ENCODE data around the gene GLYATL1B. TPM values are rescaled to one million over a fixed set of nuclear protein-coding genes. Genes with fewer than 3 reads are reported as not detected.
"Not testable (repeated sequence)": the region's sequence is repeated elsewhere in the genome, so short reads cannot be mapped to it uniquely, and the experiment has no call there.

Gene GLYATL1B
- total RNA-seq, 1 donor: not detected

DNA sequence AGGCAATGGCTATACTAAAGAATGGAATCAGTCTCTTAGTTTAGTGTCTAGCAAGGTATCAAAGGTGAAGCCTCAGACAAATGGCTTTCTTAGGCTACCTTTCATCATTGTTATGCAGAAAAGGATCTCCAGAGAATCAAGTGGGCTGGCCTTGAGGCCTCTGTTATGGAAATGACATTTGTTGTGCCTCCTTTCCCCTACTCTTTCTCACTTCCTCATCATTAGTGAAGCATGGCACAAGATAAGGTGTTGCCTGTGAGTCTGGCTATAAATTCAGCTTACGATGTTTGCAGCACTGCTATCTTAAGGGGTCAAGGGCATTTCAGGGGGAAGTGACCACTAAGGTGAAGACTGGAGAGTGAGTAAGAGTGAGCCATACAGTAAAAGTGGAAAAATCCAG, 9.1 kb downstream of the GLYATL1B start:
- not testable (repeated sequence) for DNase-seq (ENCODE audit: low read depth in 2 of 3, low spot score in 2 of 3)

DNA sequence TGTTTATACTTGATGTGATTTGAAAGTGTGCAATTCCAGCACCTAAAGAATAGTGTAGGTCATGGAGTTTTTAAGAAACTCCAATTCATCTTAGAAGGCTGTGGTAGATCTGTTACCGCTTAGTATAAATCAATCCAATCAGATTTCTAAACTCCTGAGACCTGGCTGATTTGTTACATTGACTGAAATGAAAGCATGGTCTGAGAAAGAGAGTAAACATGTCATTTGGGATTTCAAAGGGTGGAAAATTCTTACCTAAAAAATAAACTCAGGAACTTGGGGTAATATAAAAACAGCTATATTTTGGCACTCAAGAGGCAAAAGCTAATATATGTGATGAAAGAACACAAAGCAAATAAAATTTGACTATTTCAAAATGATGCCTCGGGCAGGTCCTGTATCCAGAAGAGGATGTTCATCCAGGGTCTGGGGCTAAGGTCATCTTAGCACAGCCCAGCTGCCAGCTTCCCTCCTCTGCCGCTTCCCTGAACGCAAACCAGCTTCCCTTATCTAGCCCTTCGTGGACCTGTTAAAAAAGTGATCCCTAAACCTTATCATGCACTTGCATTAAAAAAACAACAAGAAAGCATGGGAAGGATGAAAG, 10.0 kb downstream of the GLYATL1B start:
- not testable (repeated sequence) for DNase-seq (ENCODE audit: low read depth in 2 of 3, low spot score in 2 of 3)

- DNase-seq (ENCODE audit: low read depth in 2 of 3, low spot score in 2 of 3): peak; percentile 25 to 86 (median 60)
These were observed 11.1 kb downstream of the GLYATL1B start for GRCh38 chr11:59097113-59097708.

- DNase-seq (ENCODE audit: low read depth in 2 of 3, low spot score in 2 of 3): not testable (repeated sequence)
These were observed 11.8 kb downstream of the GLYATL1B start for GRCh38 chr11:59097938-59098337.

DNA sequence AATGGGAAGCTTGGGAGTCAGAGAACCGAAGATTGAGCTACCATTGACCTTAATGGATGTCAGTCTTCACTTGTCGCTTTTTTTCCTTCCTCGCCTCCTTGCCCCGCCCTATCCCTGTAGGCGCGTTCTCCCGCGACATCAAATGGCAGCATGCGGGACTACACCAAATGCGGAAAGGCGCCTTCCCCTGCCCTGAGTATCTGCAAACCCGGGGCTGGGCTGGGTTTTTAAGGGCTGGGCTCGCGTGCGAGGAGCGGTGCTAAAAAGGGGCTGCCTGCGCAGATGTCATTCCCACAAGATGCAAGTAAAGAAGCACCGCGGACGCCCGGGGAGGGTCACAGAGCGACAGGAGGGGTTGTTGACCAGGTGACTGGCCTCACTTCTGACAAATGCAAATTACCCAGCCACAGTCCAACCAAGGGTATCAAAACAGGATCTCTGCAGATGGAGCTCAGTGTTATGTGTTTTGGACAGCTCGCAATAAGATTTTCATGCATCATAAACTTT, 16.2 kb downstream of the GLYATL1B start:
- peak; percentile 10 to 88 (median 85) for DNase-seq (ENCODE audit: low read depth in 2 of 3, low spot score in 2 of 3)

DNA sequence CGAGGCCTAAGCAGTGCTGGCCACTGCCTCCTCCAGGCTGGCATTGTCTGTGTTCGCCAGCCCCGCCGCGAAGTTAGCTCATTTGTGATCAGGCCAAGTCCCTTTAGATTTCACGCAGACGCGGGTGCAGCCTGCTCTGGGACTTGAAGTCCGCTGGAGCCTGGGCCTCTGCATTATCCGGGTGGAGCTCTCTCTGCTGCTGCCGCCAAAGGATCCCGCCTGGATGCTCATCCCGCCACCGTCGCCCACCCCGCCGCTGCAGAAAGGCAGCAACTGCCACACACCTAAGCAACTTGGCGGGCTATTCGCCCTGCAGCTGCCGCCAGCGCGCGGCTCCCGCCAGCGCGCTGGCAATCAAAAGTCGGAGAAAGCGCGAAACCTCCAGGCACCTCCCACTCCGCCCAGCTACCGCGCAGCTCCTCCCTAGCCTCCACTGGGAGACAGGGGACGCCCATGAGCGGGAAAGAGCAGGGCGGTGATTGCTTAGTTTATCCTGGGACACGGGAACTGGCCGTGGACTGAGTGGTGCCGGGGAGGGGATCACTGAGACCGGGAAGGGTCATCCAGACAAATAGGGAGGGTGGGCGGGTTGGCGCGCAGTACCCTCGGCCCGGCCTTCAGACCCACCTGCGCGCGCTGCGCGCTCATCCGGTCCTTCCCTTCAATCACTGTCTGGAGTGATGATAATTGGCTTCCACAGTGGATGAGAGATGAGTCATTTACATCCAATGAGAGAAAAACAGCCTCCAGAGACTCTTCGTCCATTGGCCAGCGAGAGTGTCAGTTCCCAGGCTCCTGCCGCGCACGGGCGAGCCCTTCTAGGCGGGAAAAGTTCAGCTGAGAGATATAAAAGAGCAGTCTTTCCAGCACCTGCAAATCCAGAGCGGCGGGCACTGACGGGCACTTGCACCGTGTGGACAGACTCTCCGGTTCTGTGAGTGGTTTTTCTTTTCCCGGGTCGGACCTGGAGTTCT, 20.5 kb downstream of the GLYATL1B start, which contains the start of gene FAM111B:
Gene FAM111B (plus strand): TSS at position 875 of the 974 bp plus-strand sequence. CDS start 2,389 bp downstream, outside the sequence.
- DNase-seq (ENCODE audit: low read depth in 2 of 3, low spot score in 2 of 3): peak; percentile 18 to 88 (median 78)

- not testable (repeated sequence) for DNase-seq (ENCODE audit: low read depth in 2 of 3, low spot score in 2 of 3)
These were observed 21.6 kb downstream of the GLYATL1B start for GRCh38 chr11:59107721-59108120.

DNA sequence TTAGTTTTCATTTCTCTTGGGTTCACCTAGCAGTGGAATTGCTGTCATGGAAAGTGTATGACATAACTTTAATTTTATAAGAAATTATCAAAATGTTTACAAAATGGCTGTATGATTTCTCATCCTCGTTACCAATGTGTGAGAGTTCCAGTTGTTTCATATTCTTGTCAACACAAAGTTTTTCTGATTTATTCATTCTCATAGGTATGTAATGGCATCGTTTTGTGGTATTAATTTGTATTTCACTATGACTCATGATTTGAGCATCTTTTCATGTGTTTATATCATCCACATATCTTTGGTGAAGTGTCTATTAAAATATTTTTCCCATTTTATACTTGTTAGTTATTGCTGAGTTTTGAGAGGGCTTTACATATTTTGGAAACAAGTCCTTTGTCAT, 26.4 kb downstream of the GLYATL1B start:
- DNase-seq (ENCODE audit: low read depth in 2 of 3, low spot score in 2 of 3): no peak

GRCh38 chr11:59114344-59114743, 28.2 kb downstream of the GLYATL1B start:
- no peak for DNase-seq (ENCODE audit: low read depth in 2 of 3, low spot score in 2 of 3)

GRCh38 chr11:59115553-59115952, 29.4 kb downstream of the GLYATL1B start:
- no peak for DNase-seq (ENCODE audit: low read depth in 2 of 3, low spot score in 2 of 3)

DNA sequence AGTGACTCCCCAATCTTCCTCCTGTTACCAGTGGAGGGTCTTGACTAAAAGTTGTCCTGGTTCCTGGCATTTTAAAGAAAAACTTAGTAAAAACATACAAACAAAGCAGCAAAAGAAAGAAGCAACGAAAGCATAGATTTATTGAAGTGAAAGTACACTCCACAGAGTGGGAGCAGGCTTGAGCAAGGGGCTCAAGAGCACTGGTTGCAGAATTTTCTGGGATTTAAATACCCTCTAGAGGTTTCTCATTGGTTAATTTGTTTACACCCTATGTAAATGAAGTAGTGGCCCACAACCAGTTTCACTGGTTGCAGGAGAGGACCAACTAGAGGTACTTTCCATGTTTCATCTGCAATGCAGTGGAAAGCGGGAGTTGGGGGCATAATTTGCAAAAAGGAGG, 31.7 kb downstream of the GLYATL1B start:
- DNase-seq (ENCODE audit: low read depth in 2 of 3, low spot score in 2 of 3): no peak

DNA sequence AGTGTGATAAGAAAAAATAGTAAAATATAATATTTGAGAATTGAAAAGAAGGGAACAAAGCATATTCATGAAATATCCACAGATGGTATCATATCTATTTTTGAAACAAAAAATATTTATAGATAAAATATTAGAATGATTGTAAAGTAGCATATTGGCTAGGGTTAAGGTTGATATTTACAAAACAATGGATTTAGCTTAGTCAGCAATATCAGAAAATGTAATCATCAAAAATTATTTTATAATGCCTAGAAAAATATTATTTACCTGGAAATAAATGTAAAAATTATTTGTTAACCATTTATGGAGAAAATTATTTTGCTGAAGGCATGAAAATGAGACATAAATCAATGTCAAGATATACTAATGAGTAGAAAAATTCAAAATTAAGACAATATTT, 33.7 kb downstream of the GLYATL1B start:
- no peak for DNase-seq (ENCODE audit: low read depth in 2 of 3, low spot score in 2 of 3)

- DNase-seq (ENCODE audit: low read depth in 2 of 3, low spot score in 2 of 3): peak; percentile 76 to 91 (median 84)
These were observed 49.7 kb downstream of the GLYATL1B start for GRCh38 chr11:59135648-59136461.

GRCh38 chr11:59136551-59136950, 50.4 kb downstream of the GLYATL1B start:
- not testable (repeated sequence) for DNase-seq (ENCODE audit: low read depth in 2 of 3, low spot score in 2 of 3)

GRCh38 chr11:59137190-59137589, 51.1 kb downstream of the GLYATL1B start:
- DNase-seq (ENCODE audit: low read depth in 2 of 3, low spot score in 2 of 3): no peak

DNA sequence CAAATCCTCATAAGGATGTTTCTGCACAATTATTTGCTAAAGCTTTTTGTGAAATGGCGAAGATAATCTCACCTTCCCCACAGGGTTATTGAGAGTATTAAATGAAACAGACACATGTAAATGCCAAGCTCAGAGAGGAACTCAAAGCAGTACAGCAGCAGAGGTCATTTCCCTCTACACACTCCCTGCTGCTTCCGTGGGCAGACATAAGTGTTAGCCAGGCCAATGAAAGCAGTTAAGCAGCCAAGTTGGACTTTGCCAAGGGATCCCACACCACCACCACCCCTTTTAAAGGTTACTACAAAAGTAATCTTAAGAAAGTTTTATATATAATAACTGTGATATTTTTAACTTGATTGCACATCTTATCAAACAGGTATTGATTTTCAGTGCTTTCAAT, 52.5 kb downstream of the GLYATL1B start:
- no peak for DNase-seq (ENCODE audit: low read depth in 2 of 3, low spot score in 2 of 3)

- DNase-seq (ENCODE audit: low read depth in 2 of 3, low spot score in 2 of 3): no peak
These were observed 55.1 kb downstream of the GLYATL1B start for GRCh38 chr11:59141191-59141590.

- DNase-seq (ENCODE audit: low read depth in 2 of 3, low spot score in 2 of 3): no peak
These were observed 55.8 kb downstream of the GLYATL1B start for GRCh38 chr11:59141673-59142460.
